HepG2 (cell line): ENCODE results near the gene GPR39. TPM values are rescaled to one million over a fixed set of nuclear protein-coding genes. Genes with fewer than 3 reads are reported as not detected.

Experiments
- AGO1 ChIP-seq: fragments of 200-400 bp; formaldehyde crosslinking; IDR thresholded peaks from 2 replicates; pipeline ENCODE4 v1.6.1; 2017; ENCODE audit warnings: mild to moderate bottlenecking, low read depth, low read length, moderate library complexity; ENCODE audit not compliant: poor library complexity, severe bottlenecking
- CENPX ChIP-seq: sonication (generic); formaldehyde crosslinking; IDR thresholded peaks from 2 replicates; pipeline ENCODE4 v1.9.0; 2021; ENCODE audit warnings: mild to moderate bottlenecking, missing genetic modification reagents, moderate library complexity
- GRHL1 ChIP-seq: sonication (generic); formaldehyde crosslinking; conservative IDR thresholded peaks from 2 replicates; pipeline ENCODE4 v1.8.0; 2022; ENCODE audit warnings: missing genetic modification reagents
- HMG20B ChIP-seq: conservative IDR thresholded peaks from 2 replicates; pipeline ENCODE4 v1.6.1; 2016; ENCODE audit warnings: missing genetic modification reagents, missing compliant biosample characterization
- HMGA1 ChIP-seq: sonication (generic); formaldehyde crosslinking; conservative IDR thresholded peaks from 2 replicates; pipeline ENCODE4 v1.4.0; 2020; ENCODE audit warnings: missing genetic modification reagents
- HNRNPH1 ChIP-seq: fragments of 200-400 bp; formaldehyde crosslinking; optimal IDR thresholded peaks from 2 replicates; pipeline ENCODE3; 2017; ENCODE audit warnings: mild to moderate bottlenecking, low read depth, low read length
- HNRNPLL ChIP-seq: fragments of 200-400 bp; formaldehyde crosslinking; IDR thresholded peaks from 2 replicates; pipeline ENCODE4 v1.6.1; 2017; ENCODE audit warnings: mild to moderate bottlenecking, low read depth, low read length; ENCODE audit not compliant: poor library complexity, severe bottlenecking
- MATR3 ChIP-seq: sonication (generic); formaldehyde crosslinking; IDR thresholded peaks from 2 replicates; pipeline ENCODE4 v1.4.0; 2020; ENCODE audit warnings: missing genetic modification reagents
- MTF2 ChIP-seq: sonication (generic); formaldehyde crosslinking; IDR thresholded peaks from 2 replicates; pipeline ENCODE4 v1.5.0; 2020; ENCODE audit warnings: missing genetic modification reagents, borderline replicate concordance
- NCOA2 ChIP-seq: sonication (generic); formaldehyde crosslinking; IDR thresholded peaks from 2 replicates; pipeline ENCODE4 v1.8.0; 2022; ENCODE audit warnings: inconsistent platforms
- RARA ChIP-seq: IDR thresholded peaks from 2 replicates; pipeline ENCODE4 v1.6.1; 2016; ENCODE audit warnings: missing genetic modification reagents, missing compliant biosample characterization
- RELA ChIP-seq: sonication (generic); formaldehyde crosslinking; IDR thresholded peaks from 2 replicates; pipeline ENCODE4 v1.4.0; 2020; ENCODE audit warnings: missing genetic modification reagents
- SKI ChIP-seq: fragments of 450-650 bp; IDR thresholded peaks from one replicate; pipeline ENCODE4 v1.6.1; 2018; ENCODE audit warnings: mild to moderate bottlenecking; ENCODE audit not compliant: partially characterized antibody
- SRSF1 ChIP-seq: fragments of 200-400 bp; formaldehyde crosslinking; optimal IDR thresholded peaks from 2 replicates; pipeline ENCODE3; 2017; ENCODE audit warnings: mild to moderate bottlenecking, low read depth, low read length, moderate library complexity
- SRSF9 ChIP-seq: fragments of 200-400 bp; formaldehyde crosslinking; IDR thresholded peaks from 2 replicates; pipeline ENCODE4 v1.6.1; 2018; ENCODE audit warnings: borderline replicate concordance, mild to moderate bottlenecking, low read depth, low read length; ENCODE audit not compliant: insufficient read depth, poor library complexity, severe bottlenecking
- SUZ12 ChIP-seq: fragments of 150-350 bp; IDR thresholded peaks from 2 replicates; pipeline ENCODE4 v1.6.1; 2014; ENCODE audit warnings: low read depth, low read length
- TBX2 ChIP-seq: sonication (generic); formaldehyde crosslinking; IDR thresholded peaks from 2 replicates; pipeline ENCODE4 v1.5.0; 2020; ENCODE audit warnings: missing genetic modification reagents, mild to moderate bottlenecking, borderline replicate concordance
- TCF7 ChIP-seq: sonication (generic); IDR thresholded peaks from 2 replicates; pipeline ENCODE4 v1.6.1; 2016; ENCODE audit warnings: antibody characterized with exemption, low read depth
- TERF1 ChIP-seq: sonication (generic); formaldehyde crosslinking; IDR thresholded peaks from 2 replicates; pipeline ENCODE4 v1.8.0; 2022; ENCODE audit warnings: mild to moderate bottlenecking, missing genetic modification reagents, moderate library complexity
- TIGD3 ChIP-seq: sonication (generic); formaldehyde crosslinking; IDR thresholded peaks from 2 replicates; pipeline ENCODE4 v1.5.1; 2020; ENCODE audit warnings: mild to moderate bottlenecking, missing genetic modification reagents, borderline replicate concordance
- ZNF20 ChIP-seq: sonication (generic); formaldehyde crosslinking; IDR thresholded peaks from 2 replicates; pipeline ENCODE4 v1.4.0; 2020; ENCODE audit warnings: mild to moderate bottlenecking, moderate library complexity, missing genetic modification reagents
- ZNF253 ChIP-seq: sonication (generic); formaldehyde crosslinking; IDR thresholded peaks from 2 replicates; pipeline ENCODE4 v1.8.0; 2022; ENCODE audit warnings: mild to moderate bottlenecking, missing genetic modification reagents, borderline replicate concordance
- ZNF317 ChIP-seq: sonication (generic); formaldehyde crosslinking; IDR thresholded peaks from 2 replicates; pipeline ENCODE4 v1.5.0; 2020; ENCODE audit warnings: mild to moderate bottlenecking, missing genetic modification reagents
- ZNF703 ChIP-seq: sonication (generic); formaldehyde crosslinking; IDR thresholded peaks from 2 replicates; pipeline ENCODE4 v1.5.1; 2020; ENCODE audit warnings: missing genetic modification reagents, mild to moderate bottlenecking, moderate library complexity, borderline replicate concordance
- ZNF761 ChIP-seq: sonication (generic); formaldehyde crosslinking; conservative IDR thresholded peaks from 2 replicates; pipeline ENCODE4 v1.4.0; 2020; ENCODE audit warnings: mild to moderate bottlenecking, missing genetic modification reagents
- ZNF777 ChIP-seq: sonication (generic); formaldehyde crosslinking; IDR thresholded peaks from 2 replicates; pipeline ENCODE4 v1.4.0; 2020; ENCODE audit warnings: missing genetic modification reagents
- ZNF850 ChIP-seq: sonication (generic); formaldehyde crosslinking; conservative IDR thresholded peaks from 2 replicates; pipeline ENCODE4 v1.9.0; 2021; ENCODE audit warnings: mild to moderate bottlenecking, missing genetic modification reagents
- ZSCAN30 ChIP-seq: sonication (generic); formaldehyde crosslinking; IDR thresholded peaks from 2 replicates; pipeline ENCODE4 v1.5.0; 2020; ENCODE audit warnings: mild to moderate bottlenecking, missing genetic modification reagents
- polyA plus RNA-seq, 8 experiments: library from polyadenylated mRNA; depleted of rRNA in 3 of 8; stranded (reverse) in 7 of 8; unstranded in 1 of 8; fragments of >200 nt; fragmentation: Illumina TruSeq in 4 of 8; extraction: Trizol in 4 of 8; gene quantifications; 2 replicates each; pipeline versions ENCODE4 v1.2.1 to v1.2.3, GENCODE V29; 2011 to 2016; ENCODE audit warnings: low read depth in 4 of 8, missing spikeins in 1 of 8, mixed read lengths in 1 of 8; ENCODE audit not compliant: insufficient read depth in 1 of 8
- total RNA-seq, 5 experiments: library from RNA; depleted of rRNA; stranded (reverse); fragments of >200 nt; fragmentation: Illumina TruSeq; extraction: Trizol; gene quantifications; 2 replicates each; pipeline ENCODE4 v1.2.3, GENCODE V29; 2016; ENCODE audit warnings: low read depth in 1 of 5

Gene GPR39
- total and polyA plus RNA-seq, 2 of the 13 experiments (the other 11 are each of a cell fraction or from before 2014, with no cell fraction given): 0.16 to 0.62 TPM

- no peak for TF ChIP-seq TIGD3 (CRISPR knock-in tag)
- no peak for TF ChIP-seq ZNF703 (CRISPR knock-in tag)
- no peak for TF ChIP-seq TCF7
- TF ChIP-seq TBX2 (CRISPR knock-in tag): 0 out of 2 replicates have a peak, but pooled peaks have one; percentile 48
- TF ChIP-seq HNRNPLL: no peak
- no peak for TF ChIP-seq SRSF9
- TF ChIP-seq CENPX: no peak
- TF ChIP-seq MATR3: no peak
- TF ChIP-seq RELA (CRISPR knock-in tag): no peak
- TF ChIP-seq ZNF317: no peak
- TF ChIP-seq ZNF20: no peak
- TF ChIP-seq MTF2 (CRISPR knock-in tag): no peak
- no peak for TF ChIP-seq TERF1
- TF ChIP-seq SUZ12: no peak
- no peak for TF ChIP-seq ZSCAN30
- TF ChIP-seq NCOA2 (CRISPR knock-in tag): no peak
- TF ChIP-seq HMG20B: no peak
- peak; percentile 69 for TF ChIP-seq SKI
- no peak for TF ChIP-seq ZNF761 (CRISPR knock-in tag)
- peak; percentile 58 for TF ChIP-seq RARA (CRISPR knock-in tag)
- TF ChIP-seq HNRNPH1: no peak
- no peak for TF ChIP-seq SRSF1
- no peak for TF ChIP-seq AGO1
- TF ChIP-seq HMGA1 (CRISPR knock-in tag): no peak
- no peak for TF ChIP-seq GRHL1 (CRISPR knock-in tag)
- no peak for TF ChIP-seq ZNF850 (CRISPR knock-in tag)
- no peak for TF ChIP-seq ZNF777 (CRISPR knock-in tag)
- TF ChIP-seq ZNF253 (CRISPR knock-in tag): no peak
Observed at GRCh38 chr2:132632000-132632649, 215.5 kb downstream of the GPR39 start (continued).
